Smooth muscle cell (in vitro differentiated cells): ENCODE data around the gene DLL3. TPM values are rescaled to one million over a fixed set of nuclear protein-coding genes. Genes with fewer than 3 reads are reported as not detected.

ENCODE experiments used
- DNase-seq: peaks from one replicate; lab custom pipeline; 2025; ENCODE audit not compliant: unreplicated experiment; lab: John Stamatoyannopoulos, UW
- H2AFZ ChIP-seq: fragments of 200-600 bp; sonication (generic); 2 replicates; pipeline ENCODE4 v1.6.0; 2016; ENCODE audit warnings: antibody characterized with exemption, low read depth, mild to moderate bottlenecking
- H3F3A ChIP-seq: fragments of 200-600 bp; sonication (generic); 2 replicates; pipeline ENCODE4 v1.6.0; 2017; ENCODE audit warnings: antibody characterized with exemption, low read depth
- H3K27ac ChIP-seq: fragments of 200-600 bp; sonication (generic); 2 replicates; pipeline ENCODE4 v1.5.1; 2016; ENCODE audit warnings: low read depth, mild to moderate bottlenecking
- H3K27me3 ChIP-seq: fragments of 200-600 bp; sonication (generic); 2 replicates; pipeline ENCODE4 v1.6.1; 2016; ENCODE audit warnings: low read depth, mild to moderate bottlenecking
- H3K36me3 ChIP-seq: fragments of 200-600 bp; sonication (generic); 2 replicates; pipeline ENCODE4 v1.5.1; 2016; ENCODE audit warnings: low read depth
- H3K4me1 ChIP-seq: fragments of 200-600 bp; sonication (generic); 2 replicates; pipeline ENCODE4 v1.5.1; 2016; ENCODE audit warnings: low read depth
- H3K4me2 ChIP-seq: fragments of 200-600 bp; sonication (generic); 2 replicates; pipeline ENCODE4 v1.6.0; 2016; ENCODE audit warnings: mild to moderate bottlenecking
- H3K4me3 ChIP-seq: fragments of 200-600 bp; sonication (generic); 2 replicates; pipeline ENCODE4 v1.5.1; 2016; ENCODE audit warnings: mild to moderate bottlenecking
- H3K79me2 ChIP-seq: fragments of 200-600 bp; sonication (generic); 2 replicates; pipeline ENCODE4 v1.6.0; 2016; ENCODE audit warnings: low read depth, mild to moderate bottlenecking
- H3K9ac ChIP-seq: fragments of 200-600 bp; sonication (generic); 2 replicates; pipeline ENCODE4 v1.6.0; 2016; ENCODE audit warnings: low read depth
- H3K9me3 ChIP-seq: fragments of 200-600 bp; sonication (generic); replicated peaks from 2 replicates; pipeline ENCODE4 v1.5.1; 2016; ENCODE audit warnings: low read depth
- H4K20me1 ChIP-seq: fragments of 200-600 bp; sonication (generic); 2 replicates; pipeline ENCODE4 v1.6.0; 2016; ENCODE audit warnings: low read depth
- CTCF ChIP-seq: fragments of 200-600 bp; sonication (generic); IDR thresholded peaks from 2 replicates; pipeline ENCODE4 v1.5.1; 2017; ENCODE audit warnings: borderline replicate concordance, mild to moderate bottlenecking, antibody characterized with exemption; ENCODE audit not compliant: insufficient read depth, poor library complexity, severe bottlenecking
- WGBS: methylation state at CpG from one replicate; pipeline ENCODE4 v1.1.7; 2016; ENCODE audit warnings: low lambda C conversion rate; 5-methylcytosine and 5-hydroxymethylcytosine counted together
- polyA plus RNA-seq: library from polyadenylated mRNA; unstranded; fragments of >200 nt; fragmentation: Nextera tagmentation; extraction: Ambion mirVana; gene quantifications from 2 replicates; pipeline ENCODE4 v1.2.1, GENCODE V29; 2016
- total RNA-seq: library from RNA; depleted of rRNA; stranded (reverse); fragments of >200 nt; gene quantifications from 2 replicates; pipeline ENCODE4 v1.2.3, GENCODE V29; 2014

Gene DLL3
- total and polyA plus RNA-seq, 2 experiments from 2014 or later, result 1.6 to 9.3 TPM

GRCh38 chr19:39516270-39516669, 17.5 kb downstream of the DLL3 start:
- Histone ChIP-seq H3K36me3 (no peaks in the 10 kb centered on the region), H3K9ac (no peak overlapping the region), H3K27ac (no peak overlapping the region), H3K4me3 (no peak overlapping the region), H3K4me2 (no peak overlapping the region), H3K4me1 (no peaks in the 10 kb centered on the region), H3K79me2 (no peaks in the 10 kb centered on the region), H3F3A (no peaks in the 10 kb centered on the region), H3K9me3 (no peaks in the 10 kb centered on the region), H4K20me1 (no peaks in the 10 kb centered on the region), H3K27me3 (peaks cover 60% of the 10 kb centered on the region), H2AFZ (no peak overlapping the region)
- no peak for TF ChIP-seq CTCF
- 61% methylated on average over 6 of the region's 6 CpGs for WGBS
- no peak for DNase-seq

- Histone ChIP-seq H3K27me3 (peaks cover 55% of the 10 kb centered on the region), H2AFZ (no peak overlapping the region), H3K9me3 (no peaks in the 10 kb centered on the region), H3K9ac (no peak overlapping the region), H4K20me1 (no peaks in the 10 kb centered on the region), H3K4me2 (no peak overlapping the region), H3K4me1 (no peaks in the 10 kb centered on the region), H3F3A (no peaks in the 10 kb centered on the region), H3K27ac (no peak overlapping the region), H3K79me2 (no peaks in the 10 kb centered on the region), H3K36me3 (no peaks in the 10 kb centered on the region), H3K4me3 (no peak overlapping the region)
- TF ChIP-seq CTCF, result no peak
- no peak for DNase-seq
- whole genome bisulfite sequencing, result 70% methylated on average over 3 of the region's 3 CpGs
These were observed 18.7 kb downstream of the DLL3 start for GRCh38 chr19:39517432-39517831.

GRCh38 chr19:39518458-39518857, 19.7 kb downstream of the DLL3 start:
- WGBS, result 74% methylated on average over 4 of the region's 5 CpGs
- no peaks in the 10 kb centered on the region for H3K79me2 ChIP-seq
- H3K4me3 ChIP-seq, result no peak overlapping the region
- no peaks in the 10 kb centered on the region for H3K9me3 ChIP-seq
- DNase-seq, result no peak
- H3K27me3 ChIP-seq, result peaks cover 47% of the 10 kb centered on the region
- H3K4me1 ChIP-seq, result no peaks in the 10 kb centered on the region
- H3F3A ChIP-seq, result no peaks in the 10 kb centered on the region
- no peaks in the 10 kb centered on the region for H4K20me1 ChIP-seq
- H3K9ac ChIP-seq, result no peak overlapping the region
- H3K27ac ChIP-seq, result no peak overlapping the region
- no peak overlapping the region for H2AFZ ChIP-seq
- H3K36me3 ChIP-seq, result no peaks in the 10 kb centered on the region
- no peak for TF ChIP-seq CTCF
- H3K4me2 ChIP-seq, result no peak overlapping the region

- no peak overlapping the region for H3K4me2 ChIP-seq
- H3K27ac ChIP-seq, result no peak overlapping the region
- no peaks in the 10 kb centered on the region for H3K9me3 ChIP-seq
- 63% methylated on average over 9 of the region's 9 CpGs for WGBS
- no peak overlapping the region for H2AFZ ChIP-seq
- H3K4me1 ChIP-seq, result no peaks in the 10 kb centered on the region
- H3F3A ChIP-seq, result no peaks in the 10 kb centered on the region
- DNase-seq, result no peak
- H3K4me3 ChIP-seq, result no peak overlapping the region
- H3K36me3 ChIP-seq, result no peaks in the 10 kb centered on the region
- no peak for TF ChIP-seq CTCF
- H3K27me3 ChIP-seq, result peaks cover 42% of the 10 kb centered on the region
- H3K79me2 ChIP-seq, result no peaks in the 10 kb centered on the region
- H3K9ac ChIP-seq, result no peak overlapping the region
- H4K20me1 ChIP-seq, result no peaks in the 10 kb centered on the region
These were observed 20.2 kb downstream of the DLL3 start for GRCh38 chr19:39518975-39519374.
